Activated naive CD8-positive, alpha-beta T cell treated with anti-CD3 and anti-CD28 coated beads, Interleukin-2, amount 50 U/mL, for 24 hours (primary cell): Measurements from ENCODE around the gene EFNA5.

Experiments used
- ATAC-seq: fragments of 150-1000 bp; cut with Tn5 transposase; one replicate; pipeline ENCODE4 v1.10.0; 2021
- DNase-seq: peaks from one replicate; pipeline ENCODE4 v3.0.0; 2021
- H3K27ac Mint-ChIP-seq: one replicate; pipeline ENCODE4 v1.8.0; 2021; ENCODE audit warnings: mild to moderate bottlenecking, mixed read lengths
- H3K27me3 Mint-ChIP-seq: one replicate; pipeline ENCODE4 v1.8.0; 2021; ENCODE audit warnings: mixed read lengths
- H3K36me3 Mint-ChIP-seq: one replicate; pipeline ENCODE4 v1.8.0; 2021; ENCODE audit warnings: low read depth, mixed read lengths
- H3K4me1 Mint-ChIP-seq: one replicate; pipeline ENCODE4 v1.8.0; 2021; ENCODE audit warnings: mixed read lengths
- H3K4me3 Mint-ChIP-seq: one replicate; pipeline ENCODE4 v1.8.0; 2021; ENCODE audit warnings: mild to moderate bottlenecking, moderate library complexity, mixed read lengths
- H3K9me3 Mint-ChIP-seq: one replicate; pipeline ENCODE4 v1.8.0; 2021; ENCODE audit warnings: mixed read lengths

EFNA5 gene

GRCh38 chr5:107607671-107608345 lies 62.9 kb downstream of the EFNA5 start:
- peaks cover 4% of the 10 kb centered on the region for H3K27me3 Mint-ChIP-seq
- no peaks in the 10 kb centered on the region for H3K4me1 Mint-ChIP-seq
- ATAC-seq, result no peak
- no peaks in the 10 kb centered on the region for H3K9me3 Mint-ChIP-seq
- H3K36me3 Mint-ChIP-seq, result no peaks in the 10 kb centered on the region
- no peak overlapping the region for H3K27ac Mint-ChIP-seq
- no peak for DNase-seq
- H3K4me3 Mint-ChIP-seq, result no peak overlapping the region

GRCh38 chr5:107607196-107607595 lies 63.5 kb downstream of the EFNA5 start:
- Mint-ChIP-seq H3K27ac (no peak overlapping the region), H3K4me1 (no peaks in the 10 kb centered on the region), H3K4me3 (no peak overlapping the region), H3K27me3 (peaks cover 4% of the 10 kb centered on the region), H3K36me3 (no peaks in the 10 kb centered on the region), H3K9me3 (no peaks in the 10 kb centered on the region)
- ATAC-seq, result no peak
- no peak for DNase-seq

- Mint-ChIP-seq H3K27ac (no peak overlapping the region), H3K36me3 (no peaks in the 10 kb centered on the region), H3K9me3 (no peaks in the 10 kb centered on the region), H3K4me3 (no peak overlapping the region), H3K4me1 (no peaks in the 10 kb centered on the region), H3K27me3 (peaks cover 4% of the 10 kb centered on the region)
- DNase-seq (no peak), ATAC-seq (no peak)
Measured at GRCh38 chr5:107605596-107606125, 65.1 kb downstream of the EFNA5 start.

GRCh38 chr5:107604990-107605389 lies 65.7 kb downstream of the EFNA5 start:
- ATAC-seq (no peak), DNase-seq (no peak)
- no peak overlapping the region for H3K27ac Mint-ChIP-seq
- H3K27me3 Mint-ChIP-seq, result peaks cover 4% of the 10 kb centered on the region
- no peaks in the 10 kb centered on the region for H3K36me3 Mint-ChIP-seq
- H3K4me3 Mint-ChIP-seq, result no peak overlapping the region
- no peaks in the 10 kb centered on the region for H3K4me1 Mint-ChIP-seq
- no peaks in the 10 kb centered on the region for H3K9me3 Mint-ChIP-seq

GRCh38 chr5:107604146-107604910 lies 66.4 kb downstream of the EFNA5 start:
- H3K27ac Mint-ChIP-seq, result no peak overlapping the region
- H3K4me1 Mint-ChIP-seq, result no peaks in the 10 kb centered on the region
- no peaks in the 10 kb centered on the region for H3K9me3 Mint-ChIP-seq
- H3K4me3 Mint-ChIP-seq, result no peak overlapping the region
- peaks cover 4% of the 10 kb centered on the region for H3K27me3 Mint-ChIP-seq
- H3K36me3 Mint-ChIP-seq, result no peaks in the 10 kb centered on the region
- DNase-seq (no peak), ATAC-seq (no peak)

- peaks cover 4% of the 10 kb centered on the region for H3K27me3 Mint-ChIP-seq
- H3K27ac Mint-ChIP-seq, result no peak overlapping the region
- ATAC-seq (no peak), DNase-seq (no peak)
- no peaks in the 10 kb centered on the region for H3K36me3 Mint-ChIP-seq
- no peaks in the 10 kb centered on the region for H3K4me1 Mint-ChIP-seq
- H3K4me3 Mint-ChIP-seq, result no peak overlapping the region
- no peaks in the 10 kb centered on the region for H3K9me3 Mint-ChIP-seq
Measured at GRCh38 chr5:107603349-107603748, 67.4 kb downstream of the EFNA5 start.

- no peak overlapping the region for H3K4me3 Mint-ChIP-seq
- H3K9me3 Mint-ChIP-seq, result no peaks in the 10 kb centered on the region
- no peaks in the 10 kb centered on the region for H3K36me3 Mint-ChIP-seq
- H3K27ac Mint-ChIP-seq, result no peak overlapping the region
- no peak for ATAC-seq
- peaks cover 4% of the 10 kb centered on the region for H3K27me3 Mint-ChIP-seq
- DNase-seq, result no peak
- no peaks in the 10 kb centered on the region for H3K4me1 Mint-ChIP-seq
Measured at GRCh38 chr5:107602896-107603295, 67.8 kb downstream of the EFNA5 start.

- Mint-ChIP-seq H3K4me3 (no peak overlapping the region), H3K27ac (no peak overlapping the region), H3K36me3 (no peaks in the 10 kb centered on the region), H3K9me3 (no peaks in the 10 kb centered on the region), H3K4me1 (no peaks in the 10 kb centered on the region), H3K27me3 (peaks cover 3% of the 10 kb centered on the region)
- ATAC-seq (no peak), DNase-seq (no peak)
Measured at GRCh38 chr5:107601076-107601475, 69.7 kb downstream of the EFNA5 start.

- Mint-ChIP-seq H3K27ac (no peak overlapping the region), H3K4me1 (no peaks in the 10 kb centered on the region), H3K36me3 (no peaks in the 10 kb centered on the region), H3K9me3 (no peaks in the 10 kb centered on the region), H3K27me3 (peaks cover 2% of the 10 kb centered on the region), H3K4me3 (no peak overlapping the region)
- DNase-seq (no peak), ATAC-seq (no peak)
Measured at GRCh38 chr5:107598958-107599357, 71.8 kb downstream of the EFNA5 start.

GRCh38 chr5:107597803-107598202 lies 72.9 kb downstream of the EFNA5 start:
- DNase-seq, result no peak
- H3K4me3 Mint-ChIP-seq, result no peak overlapping the region
- peaks cover 2% of the 10 kb centered on the region for H3K27me3 Mint-ChIP-seq
- no peak for ATAC-seq
- H3K36me3 Mint-ChIP-seq, result no peaks in the 10 kb centered on the region
- no peaks in the 10 kb centered on the region for H3K9me3 Mint-ChIP-seq
- no peak overlapping the region for H3K27ac Mint-ChIP-seq
- H3K4me1 Mint-ChIP-seq, result no peaks in the 10 kb centered on the region

GRCh38 chr5:107597247-107597646 lies 73.5 kb downstream of the EFNA5 start:
- Mint-ChIP-seq H3K9me3 (no peaks in the 10 kb centered on the region), H3K27ac (no peak overlapping the region), H3K4me1 (no peaks in the 10 kb centered on the region), H3K4me3 (no peak overlapping the region), H3K36me3 (no peaks in the 10 kb centered on the region), H3K27me3 (peaks cover 2% of the 10 kb centered on the region)
- DNase-seq (no peak), ATAC-seq (no peak)

GRCh38 chr5:107594253-107595045 lies 76.3 kb downstream of the EFNA5 start:
- Mint-ChIP-seq H3K4me3 (no peak overlapping the region), H3K4me1 (no peaks in the 10 kb centered on the region), H3K9me3 (no peaks in the 10 kb centered on the region), H3K27ac (no peak overlapping the region), H3K27me3 (peaks cover 2% of the 10 kb centered on the region), H3K36me3 (no peaks in the 10 kb centered on the region)
- DNase-seq, result no peak
- no peak for ATAC-seq

- H3K9me3 Mint-ChIP-seq, result no peaks in the 10 kb centered on the region
- DNase-seq (no peak), ATAC-seq (no peak)
- no peaks in the 10 kb centered on the region for H3K4me1 Mint-ChIP-seq
- peaks cover 2% of the 10 kb centered on the region for H3K27me3 Mint-ChIP-seq
- H3K4me3 Mint-ChIP-seq, result no peak overlapping the region
- H3K36me3 Mint-ChIP-seq, result no peaks in the 10 kb centered on the region
- no peak overlapping the region for H3K27ac Mint-ChIP-seq
Measured at GRCh38 chr5:107593009-107593408, 77.7 kb downstream of the EFNA5 start.

GRCh38 chr5:107592515-107592914 lies 78.2 kb downstream of the EFNA5 start:
- Mint-ChIP-seq H3K27ac (no peak overlapping the region), H3K9me3 (no peaks in the 10 kb centered on the region), H3K27me3 (no peaks in the 10 kb centered on the region), H3K36me3 (no peaks in the 10 kb centered on the region), H3K4me3 (no peak overlapping the region), H3K4me1 (no peaks in the 10 kb centered on the region)
- ATAC-seq, result no peak
- DNase-seq, result no peak

GRCh38 chr5:107590686-107591085 lies 80.1 kb downstream of the EFNA5 start:
- H3K9me3 Mint-ChIP-seq, result no peaks in the 10 kb centered on the region
- no peak overlapping the region for H3K27ac Mint-ChIP-seq
- no peak overlapping the region for H3K4me3 Mint-ChIP-seq
- no peak for DNase-seq
- no peaks in the 10 kb centered on the region for H3K36me3 Mint-ChIP-seq
- H3K4me1 Mint-ChIP-seq, result no peaks in the 10 kb centered on the region
- H3K27me3 Mint-ChIP-seq, result no peaks in the 10 kb centered on the region
- no peak for ATAC-seq
